B cell (primary cell): ENCODE measurements around the gene MYOC. TPM values are rescaled to one million over a fixed set of nuclear protein-coding genes. Genes with fewer than 3 reads are reported as not detected.

Experiments used
- ATAC-seq: fragments of 200-7000 bp; cut with Tn5 transposase; one replicate; pipeline ENCODE4 v1.10.0; 2021; ENCODE audit warnings: low read depth, mild to moderate bottlenecking, moderate number of reproducible peaks, moderate library complexity
- CTCF ChIA-PET: fragments of 350-600 bp; sonication (Branson Sonifier 250); formaldehyde crosslinking; loops from one replicate; lab custom pipeline; 2021; ENCODE audit warnings: antibody characterized with exemption, inconsistent platforms; lab: Charles Lee
- POLR2A ChIA-PET: fragments of 350-600 bp; sonication (Branson Sonifier 250); formaldehyde crosslinking; loops from one replicate; lab custom pipeline; 2021; ENCODE audit warnings: antibody characterized with exemption; lab: Charles Lee
- DNase-seq: peaks from one replicate; pipeline ENCODE4 v3.0.0; 2013
- H2AFZ ChIP-seq: 2 replicates; pipeline ENCODE4 v1.6.1; 2012; ENCODE audit warnings: mild to moderate bottlenecking, low read depth, low read length; ENCODE audit not compliant: insufficient read depth, poor library complexity, severe bottlenecking
- H3K27ac ChIP-seq, 2 donors: 1 replicate in 1 of 2; 2 replicates in 1 of 2; pipeline ENCODE4 v1.5.1; 2012 to 2013; ENCODE audit warnings: low read length in 2 of 2, mild to moderate bottlenecking in 2 of 2, moderate library complexity in 1 of 2
- H3K27me3 ChIP-seq, 4 experiments: fragments of 200-600 bp in 1 of 4; sonication (generic) in 1 of 4; replicated peaks in 1 of 4; 1 replicate in 2 of 4; 2 replicates in 2 of 4; pipeline versions ENCODE4 v1.6.1 to v1.7.0; 2013 to 2016; ENCODE audit warnings: low read length in 3 of 4, mild to moderate bottlenecking in 2 of 4, mixed read lengths in 1 of 4, moderate library complexity in 1 of 4; ENCODE audit not compliant: insufficient read depth in 4 of 4, control insufficient read depth in 3 of 4; ENCODE audit errors: control extremely low read depth in 1 of 4
- H3K36me3 ChIP-seq, 2 experiments: replicated peaks in 1 of 2; 1 replicate in 1 of 2; 2 replicates in 1 of 2; pipeline versions ENCODE4 v1.6.1 to v1.7.1; 2013; ENCODE audit warnings: low read length in 1 of 2; ENCODE audit not compliant: insufficient read depth in 2 of 2, control insufficient read depth in 1 of 2; ENCODE audit errors: control extremely low read depth in 1 of 2, extremely low read depth in 1 of 2
- H3K4me1 ChIP-seq, 2 donors: fragments of 200-600 bp in 1 of 2; sonication (generic) in 1 of 2; 1 replicate in 1 of 2; 2 replicates in 1 of 2; pipeline versions ENCODE4 v1.5.1 to v1.6.1; 2013 to 2017; ENCODE audit warnings: low read length in 2 of 2; ENCODE audit not compliant: control insufficient read depth in 2 of 2, insufficient read depth in 2 of 2
- H3K4me2 ChIP-seq: replicated peaks from 2 replicates; pipeline ENCODE3; 2012; ENCODE audit warnings: mild to moderate bottlenecking, low read depth, low read length; ENCODE audit not compliant: poor library complexity, severe bottlenecking
- H3K4me3 ChIP-seq, 5 experiments: fragments of 200-600 bp in 1 of 5; sonication (generic) in 1 of 5; 1 replicate in 3 of 5; 2 replicates in 2 of 5; pipeline versions ENCODE4 v1.5.1 to v1.7.0; 2011 to 2016; ENCODE audit warnings: low read length in 4 of 5, mild to moderate bottlenecking in 4 of 5, low read depth in 2 of 5, control low read depth in 1 of 5, moderate library complexity in 1 of 5; ENCODE audit not compliant: insufficient read depth in 1 of 5; ENCODE audit errors: control extremely low read depth in 1 of 5, extremely low read depth in 1 of 5
- H3K79me2 ChIP-seq: fragments of 200-600 bp; sonication (generic); one replicate; pipeline ENCODE4 v1.6.0; 2016; ENCODE audit warnings: low read length; ENCODE audit not compliant: control insufficient read depth, insufficient read depth
- H3K9ac ChIP-seq: fragments of 200-600 bp; sonication (generic); 2 replicates; pipeline ENCODE4 v1.6.1; 2017; ENCODE audit warnings: mild to moderate bottlenecking, low read length, moderate library complexity
- H3K9me3 ChIP-seq, 3 donors: one replicate each; pipeline versions ENCODE4 v1.6.1 to v1.7.1; 2013; ENCODE audit warnings: low read length in 2 of 3; ENCODE audit not compliant: control insufficient read depth in 2 of 3, insufficient read depth in 1 of 3; ENCODE audit errors: control extremely low read depth in 1 of 3
- H4K20me1 ChIP-seq: 2 replicates; pipeline ENCODE4 v1.6.0; 2012; ENCODE audit warnings: mild to moderate bottlenecking, low read length; ENCODE audit not compliant: insufficient read depth, control insufficient read depth, poor library complexity, severe bottlenecking
- H3K27ac Mint-ChIP-seq: one replicate; pipeline ENCODE4 v1.8.0; 2021; ENCODE audit warnings: mixed read lengths
- H3K27me3 Mint-ChIP-seq: one replicate; pipeline ENCODE4 v1.8.0; 2021; ENCODE audit warnings: mixed read lengths
- H3K4me1 Mint-ChIP-seq: one replicate; pipeline ENCODE4 v1.8.0; 2021; ENCODE audit warnings: mixed read lengths
- H3K4me3 Mint-ChIP-seq: one replicate; pipeline ENCODE4 v1.8.0; 2021; ENCODE audit warnings: mixed read lengths
- H3K9me3 Mint-ChIP-seq: one replicate; pipeline ENCODE4 v1.8.0; 2022; ENCODE audit warnings: mixed read lengths; ENCODE audit not compliant: insufficient read depth
- EZH2 ChIP-seq: IDR thresholded peaks from 2 replicates; pipeline ENCODE4 v1.6.1; 2012; ENCODE audit warnings: borderline replicate concordance, low read depth, mild to moderate bottlenecking, moderate library complexity, low read length; ENCODE audit not compliant: insufficient read depth, poor library complexity, severe bottlenecking
- WGBS: methylation state at CpG from one replicate; pipeline ENCODE4 v1.1.5; 2013; ENCODE audit warnings: missing lambda C conversion rate; ENCODE audit not compliant: insufficient coverage; 5-methylcytosine and 5-hydroxymethylcytosine counted together
- intact Hi-C: fragments of 100-400 bp; cut with micrococcal nuclease; formaldehyde crosslinking; loops from one replicate; pipeline ENCODE4 v1.10.0; 2022
- polyA plus RNA-seq: library from polyadenylated mRNA; depleted of rRNA; stranded (reverse); fragments of >200 nt; gene quantifications from 2 replicates; pipeline ENCODE4 v1.2.3, GENCODE V29; 2012
- total RNA-seq, 2 donors: library from RNA; stranded (reverse); fragments of 120-200 nt in 1 of 2; gene quantifications; 1 replicate in 1 of 2; 2 replicates in 1 of 2; pipeline versions ENCODE4 v1.2.3 to v1.2.4, GENCODE V29; 2013 to 2022
- TF ChIP-seq, protein P1 (sequence below): fragments of 200-600 bp; IDR thresholded peaks from one replicate; pipeline ENCODE4 v1.8.0; 2022; ENCODE audit warnings: antibody characterized with exemption, mild to moderate bottlenecking

Gene MYOC
- total and polyA plus RNA-seq, 2 donors (not counting 1 experiment from before 2014, with no cell fraction given): not detected

DNA sequence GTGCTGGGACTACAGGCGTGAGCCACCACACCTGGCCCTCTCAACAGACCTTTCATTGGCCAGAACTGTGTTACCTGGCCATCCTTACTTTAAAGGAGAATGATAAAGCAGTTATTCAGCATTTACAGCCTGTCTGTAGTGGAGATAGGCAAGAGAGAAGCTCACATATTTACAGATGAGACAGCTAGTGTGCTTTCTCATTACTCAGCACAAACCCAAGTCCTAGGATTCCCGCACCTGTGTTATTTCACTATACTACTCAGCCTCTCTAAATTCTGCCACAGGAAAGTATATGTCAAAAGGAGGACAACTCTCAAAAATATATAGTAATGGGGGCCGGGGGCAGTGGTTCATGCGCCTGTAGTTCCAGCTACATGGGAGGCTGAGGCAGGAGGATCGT, 15.9 kb upstream of the MYOC start:
- Histone ChIP-seq H4K20me1 (no peaks in the 10 kb centered on the region), H3K36me3 (no peaks in the 10 kb centered on the region), H3K9ac (no peak overlapping the region), H3K9me3 (no peaks in the 10 kb centered on the region), H3K4me1 (no peaks in the 10 kb centered on the region), H3K27ac (no peak overlapping the region), H3K4me2 (no peak overlapping the region), H2AFZ (no peak overlapping the region), H3K79me2 (no peaks in the 10 kb centered on the region), H3K4me3 (no peak overlapping the region), H3K27me3 (no peaks in the 10 kb centered on the region)
- intact Hi-C loops: no loop called here
- WGBS: 100% methylated on average over 1 of the region's 5 CpGs
- Mint-ChIP-seq H3K4me1 (no peaks in the 10 kb centered on the region), H3K27ac (no peak overlapping the region), H3K9me3 (no peaks in the 10 kb centered on the region), H3K4me3 (no peak overlapping the region), H3K27me3 (peaks cover 11% of the 10 kb centered on the region)
- POLR2A ChIA-PET: no interaction called here
- ATAC-seq (no peak), DNase-seq (no peak)
- TF ChIP-seq EZH2: no peak
- TF ChIP-seq, protein P1, sequence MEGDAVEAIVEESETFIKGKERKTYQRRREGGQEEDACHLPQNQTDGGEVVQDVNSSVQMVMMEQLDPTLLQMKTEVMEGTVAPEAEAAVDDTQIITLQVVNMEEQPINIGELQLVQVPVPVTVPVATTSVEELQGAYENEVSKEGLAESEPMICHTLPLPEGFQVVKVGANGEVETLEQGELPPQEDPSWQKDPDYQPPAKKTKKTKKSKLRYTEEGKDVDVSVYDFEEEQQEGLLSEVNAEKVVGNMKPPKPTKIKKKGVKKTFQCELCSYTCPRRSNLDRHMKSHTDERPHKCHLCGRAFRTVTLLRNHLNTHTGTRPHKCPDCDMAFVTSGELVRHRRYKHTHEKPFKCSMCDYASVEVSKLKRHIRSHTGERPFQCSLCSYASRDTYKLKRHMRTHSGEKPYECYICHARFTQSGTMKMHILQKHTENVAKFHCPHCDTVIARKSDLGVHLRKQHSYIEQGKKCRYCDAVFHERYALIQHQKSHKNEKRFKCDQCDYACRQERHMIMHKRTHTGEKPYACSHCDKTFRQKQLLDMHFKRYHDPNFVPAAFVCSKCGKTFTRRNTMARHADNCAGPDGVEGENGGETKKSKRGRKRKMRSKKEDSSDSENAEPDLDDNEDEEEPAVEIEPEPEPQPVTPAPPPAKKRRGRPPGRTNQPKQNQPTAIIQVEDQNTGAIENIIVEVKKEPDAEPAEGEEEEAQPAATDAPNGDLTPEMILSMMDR: no peak
- CTCF ChIA-PET: interaction anchor here (0.7 kb wide), 1 partner anchor 243 kb away, joined by 3 read pairs; no protein-coding TSS in a partner anchor

DNA sequence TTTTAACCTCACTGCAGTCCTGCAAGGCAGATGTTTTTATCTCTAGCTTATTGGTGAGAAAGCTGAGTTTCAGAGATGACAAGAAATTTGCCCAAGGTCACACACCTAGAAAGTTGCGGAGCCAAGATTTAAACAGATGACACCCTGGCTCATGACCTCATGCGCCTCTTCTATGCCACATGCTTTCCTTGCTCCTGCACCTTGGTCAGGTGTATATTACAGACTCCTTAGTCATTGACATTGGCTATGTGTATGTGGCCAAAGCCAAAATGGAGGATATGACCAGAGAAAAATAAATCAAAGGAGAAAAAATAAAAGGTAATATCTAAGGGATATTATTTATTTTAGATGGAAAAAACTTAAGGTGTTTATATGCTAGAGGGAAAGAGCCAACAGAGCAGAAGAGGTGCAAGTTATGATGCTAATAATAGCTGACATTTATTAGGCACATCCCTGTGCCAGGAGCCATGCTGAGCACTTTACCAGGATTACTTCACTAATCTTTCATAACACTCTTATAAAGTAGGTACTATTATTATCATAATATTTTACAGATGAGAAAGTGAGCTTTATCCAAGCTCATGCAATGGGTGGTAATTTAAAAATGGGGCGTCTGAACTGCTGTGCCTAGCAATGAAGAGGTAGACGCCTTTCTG, 13.8 kb upstream of the MYOC start:
- Histone ChIP-seq H3K36me3 (no peaks in the 10 kb centered on the region), H3K9ac (no peak overlapping the region), H3K4me2 (no peak overlapping the region), H3K79me2 (no peaks in the 10 kb centered on the region), H4K20me1 (no peaks in the 10 kb centered on the region), H3K4me3 (no peak overlapping the region), H3K27me3 (no peaks in the 10 kb centered on the region), H3K4me1 (no peaks in the 10 kb centered on the region), H3K9me3 (no peaks in the 10 kb centered on the region), H2AFZ (no peak overlapping the region), H3K27ac (no peak overlapping the region)
- H3K4me1 Mint-ChIP-seq: no peaks in the 10 kb centered on the region
- POLR2A ChIA-PET: no interaction called here
- ATAC-seq (no peak), DNase-seq (no peak)
- peaks cover 7% of the 10 kb centered on the region for H3K27me3 Mint-ChIP-seq
- CTCF ChIA-PET: interaction anchor here (1.1 kb wide), 1 partner anchor 319 kb away, joined by 3 read pairs; no protein-coding TSS in a partner anchor
- WGBS: 80% methylated on average over 1 of the region's 4 CpGs
- H3K9me3 Mint-ChIP-seq: no peaks in the 10 kb centered on the region
- H3K27ac Mint-ChIP-seq: no peak overlapping the region
- no peak overlapping the region for H3K4me3 Mint-ChIP-seq
- TF ChIP-seq, protein P1: no peak
- TF ChIP-seq EZH2: no peak
- intact Hi-C loops: no loop called here
